Natural killer cell (primary cell): ENCODE data around the gene SLC36A4. TPM values are rescaled to one million over a fixed set of nuclear protein-coding genes. Genes with fewer than 3 reads are reported as not detected.

Source experiments
- ATAC-seq, 3 donors: fragments of 150-1000 bp in 2 of 3; fragments of 200-7000 bp in 1 of 3; cut with Tn5 transposase; 1 replicate in 1 of 3; 2 replicates in 2 of 3; pipeline ENCODE4 v1.10.0; 2021; ENCODE audit warnings: mild to moderate bottlenecking in 2 of 3, moderate library complexity in 2 of 3
- DNase-seq, 2 donors: peaks; one replicate each; pipeline versions ENCODE4 v3.0.0 to v3.0.0-alpha.2; 2013 to 2021; ENCODE audit warnings: mixed read lengths in 1 of 2
- H3K27ac ChIP-seq: one replicate; pipeline ENCODE4 v1.5.1; 2013; ENCODE audit warnings: mild to moderate bottlenecking, low read length
- H3K27me3 ChIP-seq: one replicate; pipeline ENCODE4 v1.6.1; 2013; ENCODE audit warnings: low read length; ENCODE audit not compliant: control insufficient read depth, insufficient read depth
- H3K36me3 ChIP-seq: one replicate; pipeline ENCODE4 v1.6.1; 2013; ENCODE audit warnings: low read length; ENCODE audit not compliant: control insufficient read depth, insufficient read depth
- H3K4me1 ChIP-seq: one replicate; pipeline ENCODE4 v1.6.1; 2013; ENCODE audit warnings: low read length; ENCODE audit not compliant: control insufficient read depth, insufficient read depth
- H3K4me3 ChIP-seq: one replicate; pipeline ENCODE4 v1.5.1; 2013; ENCODE audit warnings: low read length
- H3K9me3 ChIP-seq: one replicate; pipeline ENCODE4 v1.6.1; 2013; ENCODE audit warnings: low read length; ENCODE audit not compliant: control insufficient read depth, insufficient read depth
- H3K27ac Mint-ChIP-seq, 2 donors: one replicate each; pipeline ENCODE4 v1.8.0; 2022; ENCODE audit warnings: mild to moderate bottlenecking in 2 of 2, mixed read lengths in 2 of 2, moderate library complexity in 1 of 2
- H3K27me3 Mint-ChIP-seq, 2 donors: one replicate each; pipeline ENCODE4 v1.8.0; 2022; ENCODE audit warnings: low read depth in 2 of 2, mixed read lengths in 2 of 2
- H3K36me3 Mint-ChIP-seq: one replicate; pipeline ENCODE4 v1.8.0; 2022; ENCODE audit warnings: mixed read lengths
- H3K4me1 Mint-ChIP-seq, 2 donors: one replicate each; pipeline ENCODE4 v1.8.0; 2022; ENCODE audit warnings: mixed read lengths in 2 of 2
- H3K4me3 Mint-ChIP-seq: one replicate; pipeline ENCODE4 v1.8.0; 2022; ENCODE audit warnings: mild to moderate bottlenecking, moderate library complexity, mixed read lengths
- H3K9me3 Mint-ChIP-seq, 2 donors: one replicate each; pipeline ENCODE4 v1.8.0; 2022; ENCODE audit warnings: mixed read lengths in 2 of 2
- CTCF ChIP-seq: fragments of 200-600 bp; IDR thresholded peaks from one replicate; pipeline ENCODE4 v1.8.0; 2022; ENCODE audit warnings: antibody characterized with exemption
- WGBS: methylation state at CpG from one replicate; pipeline ENCODE4 v1.1.7; 2013; ENCODE audit warnings: missing lambda C conversion rate; ENCODE audit not compliant: insufficient coverage; 5-methylcytosine and 5-hydroxymethylcytosine counted together
- intact Hi-C: fragments of 100-400 bp; cut with micrococcal nuclease; formaldehyde crosslinking; loops from one replicate; pipeline ENCODE4 v1.14.2; 2022
- total RNA-seq, 4 donors: library from RNA; stranded (reverse); fragments of 120-200 nt in 1 of 4; gene quantifications; one replicate each; pipeline versions ENCODE4 v1.2.3 to v1.2.4, GENCODE V29; 2013 to 2022

SLC36A4 gene
- total RNA-seq, 3 donors from 2014 or later (not counting 1 experiment from before 2014, with no cell fraction given) = 14.2 to 17.0 (median 14.6) TPM

GRCh38 chr11:93159721-93160120, 38.1 kb downstream of the SLC36A4 start:
- H3K36me3 ChIP-seq = peaks cover 9% of the 10 kb centered on the region
- H3K4me3 Mint-ChIP-seq = no peak overlapping the region
- no peak overlapping the region for H3K27ac ChIP-seq
- no peak for TF ChIP-seq CTCF
- DNase-seq (no peak), ATAC-seq (no peak)
- H3K9me3 ChIP-seq = no peaks in the 10 kb centered on the region
- no peaks in the 10 kb centered on the region for H3K4me1 ChIP-seq
- H3K36me3 Mint-ChIP-seq = peaks cover 5% of the 10 kb centered on the region
- H3K4me3 ChIP-seq = no peak overlapping the region
- H3K9me3 Mint-ChIP-seq = no peaks in the 10 kb centered on the region
- no peaks in the 10 kb centered on the region for H3K27me3 Mint-ChIP-seq
- no peak overlapping the region for H3K27ac Mint-ChIP-seq
- no CpG with 5 or more reads among the region's 2 CpGs for WGBS
- intact Hi-C loops = no loop called here
- no peaks in the 10 kb centered on the region for H3K4me1 Mint-ChIP-seq
- no peaks in the 10 kb centered on the region for H3K27me3 ChIP-seq

- Mint-ChIP-seq H3K4me3 (no peak overlapping the region), H3K36me3 (no peaks in the 10 kb centered on the region), H3K4me1 (no peaks in the 10 kb centered on the region), H3K27me3 (no peaks in the 10 kb centered on the region), H3K9me3 (no peaks in the 10 kb centered on the region), H3K27ac (no peak overlapping the region)
- Histone ChIP-seq H3K27ac (no peak overlapping the region), H3K4me3 (no peak overlapping the region), H3K4me1 (no peaks in the 10 kb centered on the region), H3K9me3 (no peaks in the 10 kb centered on the region), H3K36me3 (no peaks in the 10 kb centered on the region), H3K27me3 (no peaks in the 10 kb centered on the region)
- intact Hi-C loops = no loop called here
- no peak for TF ChIP-seq CTCF
- ATAC-seq = no peak
- WGBS = 100% methylated on average over 1 of the region's 3 CpGs
- no peak for DNase-seq
Measured at GRCh38 chr11:93155738-93156137, 42.1 kb downstream of the SLC36A4 start.

GRCh38 chr11:93145390-93145915, 52.3 kb downstream of the SLC36A4 start:
- Histone ChIP-seq H3K9me3 (no peaks in the 10 kb centered on the region), H3K36me3 (no peaks in the 10 kb centered on the region), H3K4me3 (no peak overlapping the region), H3K27ac (no peak overlapping the region), H3K27me3 (no peaks in the 10 kb centered on the region), H3K4me1 (no peaks in the 10 kb centered on the region)
- no peaks in the 10 kb centered on the region for H3K36me3 Mint-ChIP-seq
- DNase-seq (no peak), ATAC-seq (no peak)
- no peak overlapping the region for H3K4me3 Mint-ChIP-seq
- no peaks in the 10 kb centered on the region for H3K9me3 Mint-ChIP-seq
- intact Hi-C loops = no loop called here
- H3K27ac Mint-ChIP-seq = no peak overlapping the region
- no peaks in the 10 kb centered on the region for H3K4me1 Mint-ChIP-seq
- no peak for TF ChIP-seq CTCF
- WGBS = 93% methylated on average over 2 of the region's 6 CpGs
- H3K27me3 Mint-ChIP-seq = no peaks in the 10 kb centered on the region

GRCh38 chr11:93143800-93144199, 54.0 kb downstream of the SLC36A4 start:
- no peaks in the 10 kb centered on the region for H3K36me3 ChIP-seq
- DNase-seq = no peak
- Mint-ChIP-seq H3K36me3 (no peaks in the 10 kb centered on the region), H3K27ac (no peak overlapping the region), H3K4me1 (no peaks in the 10 kb centered on the region), H3K9me3 (no peaks in the 10 kb centered on the region), H3K4me3 (no peak overlapping the region), H3K27me3 (no peaks in the 10 kb centered on the region)
- H3K9me3 ChIP-seq = no peaks in the 10 kb centered on the region
- no peaks in the 10 kb centered on the region for H3K4me1 ChIP-seq
- intact Hi-C loops = no loop called here
- no peak overlapping the region for H3K4me3 ChIP-seq
- TF ChIP-seq CTCF = no peak
- no peak overlapping the region for H3K27ac ChIP-seq
- H3K27me3 ChIP-seq = no peaks in the 10 kb centered on the region
- no peak for ATAC-seq
